IMR-90 (cell line): ENCODE results near the gene MAGI1. TPM values are rescaled to one million over a fixed set of nuclear protein-coding genes. Genes with fewer than 3 reads are reported as not detected.

ENCODE experiments used
- ATAC-seq: fragments of 200-7000 bp; cut with Tn5 transposase; 2 replicates; pipeline ENCODE4 v1.9.1; 2020; ENCODE audit warnings: low read depth, mild to moderate bottlenecking, moderate library complexity
- BruUV-seq: library from RNA; stranded (reverse); fragments of 400-500 nt; replicated peaks from 2 replicates; lab custom pipeline; 2021; lab: Mats Ljungman, UMichigan
- CTCF ChIA-PET: fragments of 300-600 bp; formaldehyde crosslinking; extraction: SDS; loops from one replicate; lab custom pipeline; 2021; ENCODE audit warnings: antibody characterized with exemption; lab: Yijun Ruan, JAX
- POLR2A ChIA-PET: fragments of 300-600 bp; sonication (Branson Sonifier 250); formaldehyde crosslinking; loops from one replicate; lab custom pipeline; 2022; ENCODE audit warnings: antibody characterized with exemption; ENCODE audit not compliant: unreplicated experiment; lab: Charles Lee
- DNase-seq: peaks from one replicate; pipeline ENCODE4 v3.0.0; 2013
- H2AFZ ChIP-seq: replicated peaks from 2 replicates; pipeline ENCODE3; 2013; ENCODE audit warnings: low read length, mild to moderate bottlenecking; ENCODE audit not compliant: poor library complexity
- H2AK5ac ChIP-seq: 2 replicates; pipeline ENCODE4 v1.6.1; 2013; ENCODE audit warnings: low read depth, low read length, inconsistent platforms
- H2AK9ac ChIP-seq: replicated peaks from 2 replicates; pipeline ENCODE3; 2013; ENCODE audit warnings: mild to moderate bottlenecking, low read depth, low read length, moderate library complexity; ENCODE audit not compliant: poor library complexity
- H2BK120ac ChIP-seq: 2 replicates; pipeline ENCODE4 v1.6.1; 2013; ENCODE audit warnings: low read depth, low read length, inconsistent platforms
- H2BK15ac ChIP-seq: 3 replicates; pipeline ENCODE4 v1.6.1; 2013; ENCODE audit warnings: low read depth, low read length, inconsistent platforms
- H2BK20ac ChIP-seq: 2 replicates; pipeline ENCODE4 v1.6.1; 2013; ENCODE audit warnings: low read depth, mild to moderate bottlenecking, inconsistent platforms, low read length, moderate library complexity
- H2BK5ac ChIP-seq: 2 replicates; pipeline ENCODE4 v1.6.1; 2013; ENCODE audit warnings: mild to moderate bottlenecking, low read depth, low read length, inconsistent platforms; ENCODE audit not compliant: poor library complexity, severe bottlenecking
- H3K14ac ChIP-seq: replicated peaks from 2 replicates; pipeline ENCODE4 v1.6.1; 2013; ENCODE audit warnings: low read depth, low read length, inconsistent platforms
- H3K18ac ChIP-seq: 2 replicates; pipeline ENCODE4 v1.6.1; 2013; ENCODE audit warnings: low read depth, low read length, control low read depth
- H3K23ac ChIP-seq: 2 replicates; pipeline ENCODE4 v1.6.1; 2013; ENCODE audit warnings: low read depth, low read length, inconsistent platforms
- H3K27ac ChIP-seq: 2 replicates; pipeline ENCODE4 v1.5.1; 2013; ENCODE audit warnings: mild to moderate bottlenecking, control low read depth, low read length; ENCODE audit not compliant: insufficient read depth
- H3K27me3 ChIP-seq: 2 replicates; pipeline ENCODE4 v1.6.1; 2013; ENCODE audit warnings: low read length; ENCODE audit not compliant: control insufficient read depth, insufficient read depth
- H3K36me3 ChIP-seq: 2 replicates; pipeline ENCODE4 v1.6.1; 2013; ENCODE audit warnings: low read length, mixed read lengths; ENCODE audit not compliant: control insufficient read depth, insufficient read depth
- H3K4ac ChIP-seq: 2 replicates; pipeline ENCODE4 v1.6.1; 2013; ENCODE audit warnings: low read depth, low read length, inconsistent platforms
- H3K4me1 ChIP-seq: 2 replicates; pipeline ENCODE4 v1.6.1; 2013; ENCODE audit warnings: low read length, mixed read lengths; ENCODE audit not compliant: control insufficient read depth, insufficient read depth
- H3K4me2 ChIP-seq: 2 replicates; pipeline ENCODE4 v1.6.1; 2013; ENCODE audit warnings: low read depth, mild to moderate bottlenecking, control low read depth, low read length, moderate library complexity
- H3K4me3 ChIP-seq: 2 replicates; pipeline ENCODE4 v1.5.1; 2013; ENCODE audit warnings: low read depth, mild to moderate bottlenecking, control low read depth, low read length, moderate library complexity; ENCODE audit not compliant: insufficient read depth
- H3K56ac ChIP-seq: 2 replicates; pipeline ENCODE4 v1.6.1; 2013; ENCODE audit warnings: low read length, inconsistent platforms; ENCODE audit not compliant: insufficient read depth; ENCODE audit errors: extremely low read depth
- H3K79me1 ChIP-seq, 2 experiments: 2 replicates each; pipeline ENCODE4 v1.6.1; 2013; ENCODE audit warnings: low read length in 2 of 2, inconsistent platforms in 1 of 2, low read depth in 1 of 2
- H3K9ac ChIP-seq: 2 replicates; pipeline ENCODE4 v1.6.1; 2013; ENCODE audit warnings: low read depth, low read length, control low read depth
- H3K9me1 ChIP-seq: 2 replicates; pipeline ENCODE4 v1.6.1; 2013; ENCODE audit warnings: low read length, inconsistent platforms; ENCODE audit not compliant: insufficient read depth
- H3K9me3 ChIP-seq: 2 replicates; pipeline ENCODE4 v1.6.1; 2013; ENCODE audit warnings: low read length; ENCODE audit not compliant: control insufficient read depth, insufficient read depth
- H4K20me1 ChIP-seq: 2 replicates; pipeline ENCODE4 v1.6.1; 2013; ENCODE audit warnings: low read length, inconsistent platforms; ENCODE audit not compliant: insufficient read depth
- H4K5ac ChIP-seq: 2 replicates; pipeline ENCODE4 v1.6.1; 2013; ENCODE audit warnings: mild to moderate bottlenecking, low read depth, low read length, control low read depth
- H4K8ac ChIP-seq, 2 experiments: 2 replicates each; pipeline ENCODE4 v1.6.1; 2013; ENCODE audit warnings: low read depth in 2 of 2, low read length in 2 of 2, control low read depth in 1 of 2, inconsistent platforms in 1 of 2
- H4K91ac ChIP-seq: 2 replicates; pipeline ENCODE4 v1.6.1; 2013; ENCODE audit warnings: low read depth, low read length, inconsistent platforms; ENCODE audit not compliant: insufficient read depth
- BHLHE40 ChIP-seq: fragments of 150-350 bp; IDR thresholded peaks from 2 replicates; pipeline ENCODE4 v1.6.1; 2016; ENCODE audit warnings: mild to moderate bottlenecking, low read depth, low read length
- CEBPB ChIP-seq: IDR thresholded peaks from 2 replicates; pipeline ENCODE4 v1.6.1; 2012; ENCODE audit warnings: low read depth, low read length, improper control_type of control experiment
- CHD1 ChIP-seq: IDR thresholded peaks from 2 replicates; pipeline ENCODE4 v1.6.1; 2012; ENCODE audit warnings: low read depth, low read length, improper control_type of control experiment
- CTCF ChIP-seq: conservative IDR thresholded peaks from 2 replicates; pipeline ENCODE4 v1.5.1; 2012; ENCODE audit warnings: mild to moderate bottlenecking, low read depth, low read length, improper control_type of control experiment
- ELK1 ChIP-seq: fragments of 150-350 bp; IDR thresholded peaks from 2 replicates; pipeline ENCODE4 v1.6.1; 2016; ENCODE audit warnings: low read depth, mild to moderate bottlenecking, low read length, moderate library complexity, borderline replicate concordance
- FOS ChIP-seq: fragments of 150-350 bp; IDR thresholded peaks from 2 replicates; pipeline ENCODE4 v1.6.1; 2016; ENCODE audit warnings: low read depth, low read length
- MAFK ChIP-seq: IDR thresholded peaks from 2 replicates; pipeline ENCODE4 v1.6.1; 2012; ENCODE audit warnings: low read depth, low read length, improper control_type of control experiment
- MAZ ChIP-seq: IDR thresholded peaks from 2 replicates; pipeline ENCODE4 v1.6.1; 2012; ENCODE audit warnings: low read depth, mild to moderate bottlenecking, low read length, improper control_type of control experiment, moderate library complexity, borderline replicate concordance
- MXI1 ChIP-seq: IDR thresholded peaks from 2 replicates; pipeline ENCODE4 v1.6.1; 2012; ENCODE audit warnings: low read depth, mild to moderate bottlenecking, low read length, moderate library complexity, borderline replicate concordance
- NFE2L2 ChIP-seq: fragments of 150-350 bp; IDR thresholded peaks from 2 replicates; pipeline ENCODE4 v1.6.1; 2016; ENCODE audit warnings: low read depth, mild to moderate bottlenecking, low read length
- POLR2A ChIP-seq: IDR thresholded peaks from 2 replicates; pipeline ENCODE4 v1.6.1; 2012; ENCODE audit warnings: mild to moderate bottlenecking, low read depth, low read length
- RAD21 ChIP-seq: IDR thresholded peaks from 2 replicates; pipeline ENCODE4 v1.6.1; 2012; ENCODE audit warnings: low read length, improper control_type of control experiment
- RCOR1 ChIP-seq: IDR thresholded peaks from 2 replicates; pipeline ENCODE4 v1.6.1; 2012; ENCODE audit warnings: mild to moderate bottlenecking, low read length, improper control_type of control experiment; ENCODE audit not compliant: insufficient replicate concordance
- RFX5 ChIP-seq: IDR thresholded peaks from 2 replicates; pipeline ENCODE4 v1.8.0; 2012; ENCODE audit warnings: low read depth, mild to moderate bottlenecking, low read length, moderate library complexity
- SMC3 ChIP-seq: fragments of 150-350 bp; IDR thresholded peaks from 2 replicates; pipeline ENCODE4 v1.6.1; 2016; ENCODE audit warnings: low read depth, mild to moderate bottlenecking, antibody characterized with exemption, low read length, moderate library complexity
- USF2 ChIP-seq: fragments of 150-350 bp; IDR thresholded peaks from 2 replicates; pipeline ENCODE4 v1.6.1; 2017; ENCODE audit warnings: mild to moderate bottlenecking, antibody characterized with exemption, low read length, low read depth
- WGBS, 2 experiments: methylation state at CpG; one replicate each; pipeline versions ENCODE4 v1.1.5 to v1.1.7; 2013; ENCODE audit warnings: missing lambda C conversion rate in 2 of 2; ENCODE audit not compliant: insufficient read length in 1 of 2; ENCODE audit errors: extremely low coverage in 2 of 2; 5-methylcytosine and 5-hydroxymethylcytosine counted together
- dilution Hi-C: fragments of 300-500 bp; cut with HindIII; formaldehyde crosslinking; loops from one replicate; pipeline ENCODE4 v1.14.3; 2018; ENCODE audit warnings: low sequenced_read_pairs; ENCODE audit not compliant: unreplicated experiment
- in situ Hi-C: fragments of 300-500 bp; cut with MboI; formaldehyde crosslinking; loops from 3 replicates; pipeline ENCODE4 v1.14.3; 2019; ENCODE audit warnings: low sequenced_read_pairs, inconsistent platforms, mixed read lengths
- intact Hi-C: fragments of 100-400 bp; cut with micrococcal nuclease; formaldehyde crosslinking; loops from 2 replicates; pipeline ENCODE4 v1.10.0; 2022
- polyA plus RNA-seq, 3 experiments: library from polyadenylated mRNA; depleted of rRNA; stranded (reverse); fragments of >200 nt; gene quantifications; 2 replicates each; pipeline ENCODE4 v1.2.3, GENCODE V29; 2012; ENCODE audit warnings: low replicate concordance in 1 of 3
- total RNA-seq: library from RNA; depleted of rRNA; stranded (reverse); fragments of >200 nt; gene quantifications from 2 replicates; pipeline ENCODE4 v1.2.3, GENCODE V29; 2012

The MAGI1 gene
- total and polyA plus RNA-seq, 2 of the 4 experiments (the other 2 are of a cell fraction) = 14.5 to 24.2 TPM

GRCh38 chr3:65995515-65995914 is 43.2 kb downstream of the MAGI1 start:
- no peak overlapping the region for H3K18ac ChIP-seq
- no peak overlapping the region for H2AFZ ChIP-seq
- in situ Hi-C loops = no loop called here
- H4K20me1 ChIP-seq = peaks cover 24% of the 10 kb centered on the region; the same call in 1 of the 2 replicates
- peaks cover 8% of the 10 kb centered on the region for H3K9me1 ChIP-seq
- CTCF ChIA-PET = no interaction called here
- no TSS peak for BruUV-seq
- H3K27me3 ChIP-seq = no peaks in the 10 kb centered on the region
- no peak overlapping the region for H3K56ac ChIP-seq
- peaks cover 6% of the 10 kb centered on the region for H3K4me1 ChIP-seq
- no peak overlapping the region for H2BK15ac ChIP-seq
- H3K23ac ChIP-seq = no peak overlapping the region
- no peak overlapping the region for H4K8ac ChIP-seq
- TF ChIP-seq RAD21 = no peak
- no peak for TF ChIP-seq CEBPB
- no peak for TF ChIP-seq MAFK
- no peak for TF ChIP-seq POLR2A
- no peak for TF ChIP-seq MAZ
- no peak for TF ChIP-seq NFE2L2
- no peak for TF ChIP-seq ELK1
- TF ChIP-seq CHD1 = no peak
- TF ChIP-seq BHLHE40 = no peak
- TF ChIP-seq FOS = no peak
- TF ChIP-seq SMC3 = no peak
- TF ChIP-seq RCOR1 = no peak
- no peak for TF ChIP-seq RFX5
- no peak for TF ChIP-seq CTCF
- no peak for TF ChIP-seq USF2
- TF ChIP-seq MXI1 = no peak
- H3K9ac ChIP-seq = no peak overlapping the region
- POLR2A ChIA-PET = no interaction called here
- H3K9me3 ChIP-seq = no peaks in the 10 kb centered on the region
- H3K14ac ChIP-seq = no peak overlapping the region
- H4K5ac ChIP-seq = no peak overlapping the region
- dilution Hi-C loops = no loop called here
- H3K4me2 ChIP-seq = no peak overlapping the region
- H3K4me3 ChIP-seq = no peak overlapping the region
- no peak overlapping the region for H2AK9ac ChIP-seq
- H3K27ac ChIP-seq = no peak overlapping the region
- no peaks in the 10 kb centered on the region for H3K36me3 ChIP-seq
- no peak overlapping the region for H2BK20ac ChIP-seq
- H4K91ac ChIP-seq = no peak overlapping the region
- H3K4ac ChIP-seq = no peak overlapping the region
- 100% methylated on average over 2 of the region's 6 CpGs; no CpG with 5 or more reads in 1 of the 2 experiments for WGBS, 2 experiments
- intact Hi-C loops = no loop called here
- DNase-seq = no peak
- H2AK5ac ChIP-seq = no peak overlapping the region
- no peak overlapping the region for H2BK120ac ChIP-seq
- H3K79me1 ChIP-seq = peaks cover 32 to 62% of the 10 kb centered on the region in 2 experiments
- no peak overlapping the region for H2BK5ac ChIP-seq
- ATAC-seq = no peak
